K562 (cell line): Measurements from ENCODE around the gene CREB3L2. TPM values are rescaled to one million over a fixed set of nuclear protein-coding genes. Genes with fewer than 3 reads are reported as not detected.

ENCODE experiments used
- BRCA1 ChIP-seq, 2 experiments: fragments of 450-650 bp in 1 of 2; sonication (generic) in 1 of 2; formaldehyde crosslinking in 1 of 2; IDR thresholded peaks; 2 replicates each; pipeline versions ENCODE4 v1.5.0 to v1.6.1; 2017 to 2020; ENCODE audit warnings: mild to moderate bottlenecking in 1 of 2, missing genetic modification reagents in 1 of 2
- DNMT1 ChIP-seq: fragments of 450-650 bp; IDR thresholded peaks from 2 replicates; pipeline ENCODE4 v1.6.1; 2016; ENCODE audit warnings: antibody characterized with exemption, mild to moderate bottlenecking
- ELF2 ChIP-seq: fragments of 250-450 bp; sonication (Bioruptor Pico); IDR thresholded peaks from 2 replicates; pipeline ENCODE4 v1.5.0; 2021; ENCODE audit warnings: mild to moderate bottlenecking
- ELK1 ChIP-seq: sonication (generic); formaldehyde crosslinking; IDR thresholded peaks from 2 replicates; pipeline ENCODE4 v1.8.1; 2022; ENCODE audit warnings: missing genetic modification reagents
- ESRRB ChIP-seq: fragments of 250-450 bp; sonication (Bioruptor Pico); IDR thresholded peaks from 2 replicates; pipeline ENCODE4 v1.5.0; 2020; ENCODE audit warnings: mild to moderate bottlenecking, moderate library complexity, borderline replicate concordance
- GATA2 ChIP-seq: sonication (generic); formaldehyde crosslinking; IDR thresholded peaks from 2 replicates; pipeline ENCODE4 v1.4.0; 2020; ENCODE audit warnings: mild to moderate bottlenecking, missing genetic modification reagents
- HOMEZ ChIP-seq: fragments of 250-450 bp; sonication (Bioruptor Pico); IDR thresholded peaks from 2 replicates; pipeline ENCODE4 v1.4.0; 2020; ENCODE audit warnings: mild to moderate bottlenecking, moderate library complexity
- PBX2 ChIP-seq, 2 experiments: IDR thresholded peaks in 1 of 2; conservative IDR thresholded peaks in 1 of 2; 2 replicates each; pipeline ENCODE4 v1.6.1; 2016; ENCODE audit warnings: low read depth in 2 of 2, mild to moderate bottlenecking in 1 of 2, missing compliant biosample characterization in 1 of 2, missing genetic modification characterization in 1 of 2, moderate library complexity in 1 of 2
- REST ChIP-seq, 2 experiments: fragments of 450-650 bp; formaldehyde crosslinking in 1 of 2; IDR thresholded peaks; 2 replicates each; pipeline versions ENCODE4 v1.4.0 to v1.6.1; 2014 to 2020; ENCODE audit warnings: mild to moderate bottlenecking in 2 of 2, borderline replicate concordance in 1 of 2, low read depth in 1 of 2
- TCF3 ChIP-seq: sonication (generic); formaldehyde crosslinking; IDR thresholded peaks from 2 replicates; pipeline ENCODE4 v1.4.0; 2020; ENCODE audit warnings: mild to moderate bottlenecking, missing genetic modification reagents
- ZEB2 ChIP-seq: fragments of 450-650 bp; IDR thresholded peaks from 2 replicates; pipeline ENCODE4 v1.6.1; 2016
- ZNF668 ChIP-seq: fragments of 250-450 bp; sonication (Bioruptor Pico); IDR thresholded peaks from 2 replicates; pipeline ENCODE4 v1.8.0; 2022; ENCODE audit warnings: mild to moderate bottlenecking, inconsistent platforms
- polyA plus RNA-seq, 8 experiments: library from polyadenylated mRNA; depleted of rRNA in 4 of 8; stranded (reverse) in 5 of 8; unstranded in 3 of 8; fragments of >200 nt; fragmentation: Nextera tagmentation in 2 of 8; fragmentation: Illumina TruSeq in 1 of 8; extraction: Ambion mirVana in 2 of 8; extraction: Trizol in 1 of 8; gene quantifications; 2 replicates each; pipeline versions ENCODE4 v1.2.1 to v1.2.3, GENCODE V29; 2011 to 2014; ENCODE audit warnings: inconsistent platforms in 1 of 8, missing spikeins in 1 of 8
- total RNA-seq, 7 experiments: library from RNA; depleted of rRNA in 6 of 7; stranded (reverse); fragments of >200 nt in 6 of 7; fragmentation: Illumina TruSeq in 2 of 7; extraction: Trizol in 2 of 7; gene quantifications; 2 replicates each; pipeline versions ENCODE4 v1.2.1 to v1.2.3, GENCODE V29; 2011 to 2021; ENCODE audit warnings: low replicate concordance in 1 of 7

CREB3L2 gene
- total and polyA plus RNA-seq, 9 of the 15 experiments (the other 6 are each of a cell fraction or from before 2014, with no cell fraction given): 7.1 to 45.6 (median 15.8) TPM

- TF ChIP-seq REST (IDR thresholded peaks at IDR 0.05; ENCODE audit: borderline replicate concordance) (no peak), REST (CRISPR knock-in tag; IDR thresholded peaks at IDR 0.05; ENCODE audit: low read depth) (no peak), PBX2 (CRISPR knock-in tag; IDR thresholded peaks at IDR 0.05; ENCODE audit: low read depth) (no peak), PBX2 (tag; conservative IDR thresholded peaks at IDR 0.05; ENCODE audit: low read depth) (no peak), HOMEZ (CRISPR knock-in tag) (0 out of 2 replicates have a peak, but pooled peaks have one; percentile 51), GATA2 (CRISPR knock-in tag) (no peak), BRCA1 (IDR thresholded peaks at IDR 0.05) (no peak), BRCA1 (CRISPR knock-in tag; IDR thresholded peaks at IDR 0.05) (no peak), ESRRB (CRISPR knock-in tag) (no peak), TCF3 (CRISPR knock-in tag) (no peak), ELK1 (CRISPR knock-in tag) (no peak), DNMT1 (no peak), ZEB2 (no peak), ZNF668 (CRISPR knock-in tag) (no peak), ELF2 (0 out of 2 replicates have a peak, but pooled peaks have one; percentile 30)
Measured at GRCh38 chr7:137962491-137962874, 39.4 kb downstream of the CREB3L2 start (continued).
